ENCODE data around the gene NTNG1. TPM values are rescaled to one million over a fixed set of nuclear protein-coding genes. Genes with fewer than 3 reads are reported as not detected.

The NTNG1 gene
- total RNA-seq, 2 experiments from 2014 or later, result not detected

GRCh38 chr1:107442551-107442950, 301.7 kb downstream of the NTNG1 start:
- intact Hi-C loops (cut with DNase I, micrococcal nuclease), result no loop called here
- no peak for ATAC-seq (ENCODE audit: poor library complexity)
- Histone ChIP-seq H3K36me3 (ENCODE audit: insufficient read depth, low read length) (no peaks in the 10 kb centered on the region), H3K4me3 (ENCODE audit: low read length) (no peak overlapping the region), H3K4me1 (ENCODE audit: insufficient read depth, low read length) (no peaks in the 10 kb centered on the region), H3K27ac (ENCODE audit: low read depth in 1 of 2, low read length in 2 of 2) (no peak overlapping the region), H3K9me3 (ENCODE audit: control insufficient read depth in 1 of 2, insufficient read depth in 1 of 2, low read length in 2 of 2) (no peaks in the 10 kb centered on the region), H3K27me3 (ENCODE audit: control insufficient read depth in 1 of 2, insufficient read depth in 2 of 2, low read length in 2 of 2) (no peaks in the 10 kb centered on the region)
- DNase-seq, result no peak
- H3K4me1 Mint-ChIP-seq (ENCODE audit: low read depth), result no peaks in the 10 kb centered on the region
- H3K9me3 Mint-ChIP-seq, result no peaks in the 10 kb centered on the region
- no peak overlapping the region for H3K27ac Mint-ChIP-seq
- no peak for TF ChIP-seq CTCF (IDR thresholded peaks at IDR 0.05)
- no peaks in the 10 kb centered on the region for H3K27me3 Mint-ChIP-seq
- H3K4me3 Mint-ChIP-seq, result no peak overlapping the region
- no peaks in the 10 kb centered on the region for H3K36me3 Mint-ChIP-seq (ENCODE audit: low read depth)
- ChIA-PET CTCF (no interaction called here), POLR2A (no interaction called here)

- ATAC-seq (ENCODE audit: poor library complexity) (no peak), DNase-seq (no peak)
- Mint-ChIP-seq H3K36me3 (ENCODE audit: low read depth) (no peaks in the 10 kb centered on the region), H3K4me3 (no peak overlapping the region), H3K27ac (no peak overlapping the region), H3K4me1 (ENCODE audit: low read depth) (no peaks in the 10 kb centered on the region), H3K27me3 (no peaks in the 10 kb centered on the region), H3K9me3 (no peaks in the 10 kb centered on the region)
- TF ChIP-seq CTCF (IDR thresholded peaks at IDR 0.05), result no peak
- POLR2A ChIA-PET, result no interaction called here
- Histone ChIP-seq H3K4me1 (ENCODE audit: insufficient read depth, low read length) (no peaks in the 10 kb centered on the region), H3K27ac (ENCODE audit: low read depth in 1 of 2, low read length in 2 of 2) (no peak overlapping the region), H3K27me3 (ENCODE audit: control insufficient read depth in 1 of 2, insufficient read depth in 2 of 2, low read length in 2 of 2) (no peaks in the 10 kb centered on the region), H3K36me3 (ENCODE audit: insufficient read depth, low read length) (no peaks in the 10 kb centered on the region), H3K9me3 (ENCODE audit: control insufficient read depth in 1 of 2, insufficient read depth in 1 of 2, low read length in 2 of 2) (no peaks in the 10 kb centered on the region), H3K4me3 (ENCODE audit: low read length) (no peak overlapping the region)
- CTCF ChIA-PET, result no interaction called here
- intact Hi-C loops (cut with DNase I, micrococcal nuclease), result no loop called here
Observed at GRCh38 chr1:107443027-107443426, 302.2 kb downstream of the NTNG1 start.

DNA sequence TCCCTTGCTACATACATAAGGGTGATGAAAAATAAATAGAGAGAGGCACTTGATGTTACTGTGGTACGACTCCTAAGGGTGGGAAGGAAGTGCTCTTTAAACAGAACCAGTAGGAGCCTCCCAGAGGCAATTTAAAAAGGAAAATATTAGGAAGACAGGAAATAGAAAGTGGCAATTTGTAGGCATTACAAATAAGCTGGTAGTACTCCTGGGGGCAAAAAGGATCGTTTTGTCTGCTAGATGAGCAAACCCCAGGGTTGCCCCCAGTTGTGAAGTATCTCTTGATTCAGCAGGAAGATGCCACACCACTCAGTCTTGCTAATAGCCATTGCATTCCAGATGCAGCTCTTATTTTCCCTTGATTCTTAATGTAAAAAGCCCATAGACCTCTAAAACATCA, 303.0 kb downstream of the NTNG1 start:
- no peaks in the 10 kb centered on the region for H3K9me3 Mint-ChIP-seq
- POLR2A ChIA-PET, result no interaction called here
- TF ChIP-seq CTCF (IDR thresholded peaks at IDR 0.05), result no peak
- H3K4me1 Mint-ChIP-seq (ENCODE audit: low read depth), result no peaks in the 10 kb centered on the region
- no peak for ATAC-seq (ENCODE audit: poor library complexity)
- CTCF ChIA-PET, result no interaction called here
- Histone ChIP-seq H3K27ac (ENCODE audit: low read depth in 1 of 2, low read length in 2 of 2) (no peak overlapping the region), H3K9me3 (ENCODE audit: control insufficient read depth in 1 of 2, insufficient read depth in 1 of 2, low read length in 2 of 2) (no peaks in the 10 kb centered on the region), H3K36me3 (ENCODE audit: insufficient read depth, low read length) (no peaks in the 10 kb centered on the region), H3K4me1 (ENCODE audit: insufficient read depth, low read length) (no peaks in the 10 kb centered on the region), H3K4me3 (ENCODE audit: low read length) (no peak overlapping the region), H3K27me3 (ENCODE audit: control insufficient read depth in 1 of 2, insufficient read depth in 2 of 2, low read length in 2 of 2) (no peaks in the 10 kb centered on the region)
- H3K27ac Mint-ChIP-seq, result no peak overlapping the region
- intact Hi-C loops (cut with DNase I, micrococcal nuclease), result no loop called here
- H3K36me3 Mint-ChIP-seq (ENCODE audit: low read depth), result no peaks in the 10 kb centered on the region
- H3K4me3 Mint-ChIP-seq, result no peak overlapping the region
- no peak for DNase-seq
- H3K27me3 Mint-ChIP-seq, result no peaks in the 10 kb centered on the region

Measured in CD4-positive, alpha-beta T cell (primary cell).